ENCODE results near the gene SLC4A5. TPM values are rescaled to one million over a fixed set of nuclear protein-coding genes. Genes with fewer than 3 reads are reported as not detected.

Gene SLC4A5
- total RNA-seq, 1 experiment from 2014 or later: 0.70 TPM

DNA sequence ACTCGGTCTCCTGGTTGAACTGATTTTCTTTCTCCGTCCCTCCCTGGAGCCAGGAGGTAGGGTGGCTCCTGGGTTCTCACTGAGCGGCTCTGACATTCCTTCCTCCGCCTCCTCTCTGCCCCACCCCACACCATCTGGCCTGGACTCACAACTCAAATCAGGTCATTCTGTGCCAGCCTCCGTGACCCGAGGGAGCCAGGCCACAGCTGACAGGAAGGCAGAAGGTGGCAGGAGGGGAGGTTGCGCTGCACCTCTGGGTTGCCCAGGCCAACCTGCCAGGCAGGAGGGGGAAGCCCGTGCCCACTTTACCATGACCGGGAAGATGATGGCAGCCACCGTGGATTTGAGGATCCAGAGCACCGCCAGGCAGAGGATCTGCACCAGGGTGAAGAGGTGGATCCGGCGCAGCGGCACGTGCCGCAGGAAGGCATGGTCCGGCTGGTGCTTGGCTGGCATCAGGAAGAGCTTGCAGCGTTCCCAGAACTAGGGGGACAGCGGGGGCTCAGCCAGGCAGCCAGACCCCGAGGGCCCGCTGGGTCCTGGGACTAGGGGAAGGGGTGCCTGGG is 116.5 kb downstream of the SLC4A5 start:
- H3K4me1 Mint-ChIP-seq (ENCODE audit: insufficient read depth, unreplicated experiment): peaks cover 17% of the 10 kb centered on the region
- peak overlapping the region; percentile 60 for H3K4me3 Mint-ChIP-seq (ENCODE audit: unreplicated experiment)
- TF ChIP-seq, protein P1, sequence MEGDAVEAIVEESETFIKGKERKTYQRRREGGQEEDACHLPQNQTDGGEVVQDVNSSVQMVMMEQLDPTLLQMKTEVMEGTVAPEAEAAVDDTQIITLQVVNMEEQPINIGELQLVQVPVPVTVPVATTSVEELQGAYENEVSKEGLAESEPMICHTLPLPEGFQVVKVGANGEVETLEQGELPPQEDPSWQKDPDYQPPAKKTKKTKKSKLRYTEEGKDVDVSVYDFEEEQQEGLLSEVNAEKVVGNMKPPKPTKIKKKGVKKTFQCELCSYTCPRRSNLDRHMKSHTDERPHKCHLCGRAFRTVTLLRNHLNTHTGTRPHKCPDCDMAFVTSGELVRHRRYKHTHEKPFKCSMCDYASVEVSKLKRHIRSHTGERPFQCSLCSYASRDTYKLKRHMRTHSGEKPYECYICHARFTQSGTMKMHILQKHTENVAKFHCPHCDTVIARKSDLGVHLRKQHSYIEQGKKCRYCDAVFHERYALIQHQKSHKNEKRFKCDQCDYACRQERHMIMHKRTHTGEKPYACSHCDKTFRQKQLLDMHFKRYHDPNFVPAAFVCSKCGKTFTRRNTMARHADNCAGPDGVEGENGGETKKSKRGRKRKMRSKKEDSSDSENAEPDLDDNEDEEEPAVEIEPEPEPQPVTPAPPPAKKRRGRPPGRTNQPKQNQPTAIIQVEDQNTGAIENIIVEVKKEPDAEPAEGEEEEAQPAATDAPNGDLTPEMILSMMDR (IDR thresholded peaks at IDR 0.05; ENCODE audit: unreplicated experiment): no peak
- DNase-seq (ENCODE audit: unreplicated experiment): peak; percentile 59
- ChIA-PET CTCF (interaction anchor here (1.2 kb wide), 1 partner anchor 23 kb away, joined by 3 read pairs; no protein-coding TSS in a partner anchor), POLR2A (interaction anchor here (0.6 to 2.3 kb wide), 6 partner anchors 10 to 108 kb away, joined by 3 to 10 read pairs (median 3); partner anchors contain the start of gene MTHFD2)
- H3K27me3 Mint-ChIP-seq (ENCODE audit: insufficient read depth, unreplicated experiment): no peaks in the 10 kb centered on the region
- no peaks in the 10 kb centered on the region for H3K9me3 Mint-ChIP-seq (ENCODE audit: unreplicated experiment)
- intact Hi-C loops (cut with micrococcal nuclease): no loop called here
- H3K27ac Mint-ChIP-seq (ENCODE audit: low read depth, unreplicated experiment): peak overlapping the region; percentile 84
- H3K36me3 Mint-ChIP-seq (ENCODE audit: insufficient read depth, unreplicated experiment): peaks cover 6% of the 10 kb centered on the region
- no TSS peak for BruUV-seq (replicated peaks)

DNA sequence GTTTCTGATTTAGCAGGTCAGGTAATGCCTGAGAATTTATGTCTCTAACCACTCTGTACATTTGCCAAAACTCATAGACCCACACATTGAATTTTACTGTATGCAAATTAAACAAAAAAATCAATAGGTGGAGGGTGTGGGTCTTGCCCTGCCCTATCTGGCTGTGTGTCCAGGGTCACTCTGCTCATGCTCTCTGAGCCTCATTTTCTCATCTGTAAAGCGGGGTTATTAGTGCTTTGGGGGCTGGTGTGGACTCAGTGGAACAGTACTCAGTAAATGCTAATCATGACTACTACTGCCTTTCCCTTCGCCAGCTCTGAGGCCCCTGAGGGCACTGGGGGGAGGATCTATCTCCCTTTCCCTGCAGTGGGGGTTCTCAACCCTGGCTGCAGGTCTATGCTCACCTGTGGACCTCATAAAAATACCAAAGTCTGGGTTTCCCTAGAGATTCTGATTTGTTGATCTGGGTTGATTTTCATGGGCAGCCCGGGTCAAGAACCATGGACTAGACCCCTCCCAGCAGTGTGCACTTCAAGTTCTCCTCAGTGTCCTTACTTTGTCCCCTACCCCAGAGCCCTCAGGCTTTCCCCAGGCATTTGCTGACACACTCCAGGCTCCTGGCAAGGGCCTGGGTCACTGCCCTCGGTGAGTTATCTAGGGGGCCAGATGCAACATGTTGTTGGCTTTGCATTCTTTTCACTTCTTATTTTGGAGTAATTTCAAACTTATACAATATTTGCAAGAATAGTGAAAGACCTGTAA is 117.3 kb downstream of the SLC4A5 start:
- peaks cover 17% of the 10 kb centered on the region for H3K4me1 Mint-ChIP-seq (ENCODE audit: insufficient read depth, unreplicated experiment)
- H3K27me3 Mint-ChIP-seq (ENCODE audit: insufficient read depth, unreplicated experiment): no peaks in the 10 kb centered on the region
- H3K4me3 Mint-ChIP-seq (ENCODE audit: unreplicated experiment): peak overlapping the region; percentile 60
- BruUV-seq (replicated peaks): no TSS peak
- peaks cover 14% of the 10 kb centered on the region for H3K36me3 Mint-ChIP-seq (ENCODE audit: insufficient read depth, unreplicated experiment)
- peak overlapping the region; percentile 84 for H3K27ac Mint-ChIP-seq (ENCODE audit: low read depth, unreplicated experiment)
- POLR2A ChIA-PET: interaction anchor here (0.6 to 2.3 kb wide), 3 partner anchors 13 to 26 kb away, joined by 3 to 10 read pairs (median 3); partner anchors contain the start of gene MTHFD2
- no peaks in the 10 kb centered on the region for H3K9me3 Mint-ChIP-seq (ENCODE audit: unreplicated experiment)
- TF ChIP-seq, protein P1 (IDR thresholded peaks at IDR 0.05; ENCODE audit: unreplicated experiment): no peak
- CTCF ChIA-PET: interaction anchor here (1.2 kb wide), 1 partner anchor 24 kb away, joined by 3 read pairs; no protein-coding TSS in a partner anchor
- intact Hi-C loops (cut with micrococcal nuclease): no loop called here
- no peak for DNase-seq (ENCODE audit: unreplicated experiment)

DNA sequence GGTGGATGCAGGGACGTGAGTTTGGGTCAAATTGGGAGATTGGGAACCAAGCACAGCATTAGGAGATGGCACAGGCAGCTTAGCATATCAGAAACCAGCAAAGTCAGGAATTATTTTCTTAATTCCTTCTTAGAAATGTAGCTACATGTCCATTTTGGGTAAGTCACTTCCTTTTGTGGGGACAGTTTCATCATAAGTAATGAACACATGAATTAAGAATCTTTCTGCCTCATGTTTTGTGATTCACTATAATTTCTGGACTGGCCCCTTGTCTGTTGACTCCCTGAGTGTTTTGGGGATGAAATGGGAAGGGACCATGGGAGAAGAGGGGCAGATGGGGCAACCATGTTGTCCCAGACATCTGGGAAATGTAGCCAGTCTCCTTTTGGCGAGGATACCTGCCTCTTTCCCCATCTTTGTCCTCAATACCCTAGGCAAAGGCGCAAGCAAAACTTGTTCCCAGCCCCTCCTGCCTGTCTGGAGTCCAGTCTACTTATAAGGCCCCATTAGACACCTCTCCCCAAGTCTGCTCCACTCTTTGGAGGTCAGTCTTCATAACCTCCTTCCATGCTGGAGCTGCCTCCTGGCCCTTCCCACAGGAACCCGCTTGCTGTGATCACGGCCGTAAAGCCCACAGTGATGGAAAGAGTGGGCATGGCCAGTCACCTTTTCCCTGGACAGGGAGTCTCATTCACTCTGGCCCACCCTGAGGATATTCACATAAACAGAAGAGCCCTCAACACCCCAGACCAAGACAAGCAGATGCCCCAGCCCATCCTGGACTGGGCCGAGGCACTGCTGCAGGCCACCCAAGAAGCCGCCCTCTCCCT is 119.1 kb downstream of the SLC4A5 start:
- Mint-ChIP-seq H3K27ac (ENCODE audit: low read depth, unreplicated experiment) (peak overlapping the region; percentile 37), H3K4me1 (ENCODE audit: insufficient read depth, unreplicated experiment) (peaks cover 17% of the 10 kb centered on the region), H3K27me3 (ENCODE audit: insufficient read depth, unreplicated experiment) (no peaks in the 10 kb centered on the region), H3K9me3 (ENCODE audit: unreplicated experiment) (no peaks in the 10 kb centered on the region), H3K36me3 (ENCODE audit: insufficient read depth, unreplicated experiment) (peaks cover 29% of the 10 kb centered on the region), H3K4me3 (ENCODE audit: unreplicated experiment) (no peak overlapping the region)
- intact Hi-C loops (cut with micrococcal nuclease): no loop called here
- ChIA-PET POLR2A (no interaction called here), CTCF (no interaction called here)
- no peak for DNase-seq (ENCODE audit: unreplicated experiment)
- TF ChIP-seq, protein P1 (IDR thresholded peaks at IDR 0.05; ENCODE audit: unreplicated experiment): no peak
- BruUV-seq (replicated peaks): no TSS peak

DNA sequence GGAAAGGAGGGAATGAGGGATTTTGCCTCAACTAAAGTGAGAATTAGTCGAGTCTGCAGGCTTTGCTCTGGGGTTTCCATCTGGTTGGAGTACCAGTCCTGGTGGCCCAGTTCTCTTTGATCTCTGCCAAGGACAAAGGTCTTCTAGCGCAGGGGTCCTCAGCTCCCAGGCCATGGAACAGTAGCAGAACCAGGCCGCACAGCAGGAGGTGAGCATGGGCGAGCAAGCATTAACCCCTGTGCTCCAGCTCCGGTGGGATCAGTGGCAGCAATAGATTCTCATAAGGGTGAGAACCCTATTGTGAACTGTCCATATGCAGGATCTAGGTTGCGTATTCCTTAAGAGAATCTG is 120.9 kb downstream of the SLC4A5 start:
- Mint-ChIP-seq H3K36me3 (ENCODE audit: insufficient read depth, unreplicated experiment) (peaks cover 47% of the 10 kb centered on the region), H3K4me1 (ENCODE audit: insufficient read depth, unreplicated experiment) (peaks cover 17% of the 10 kb centered on the region), H3K27me3 (ENCODE audit: insufficient read depth, unreplicated experiment) (no peaks in the 10 kb centered on the region), H3K4me3 (ENCODE audit: unreplicated experiment) (no peak overlapping the region), H3K27ac (ENCODE audit: low read depth, unreplicated experiment) (no peak overlapping the region), H3K9me3 (ENCODE audit: unreplicated experiment) (no peaks in the 10 kb centered on the region)
- POLR2A ChIA-PET: interaction anchor here (0.8 kb wide), 1 partner anchor 12 kb away, joined by 3 read pairs; no protein-coding TSS in a partner anchor
- TF ChIP-seq, protein P1 (IDR thresholded peaks at IDR 0.05; ENCODE audit: unreplicated experiment): no peak
- DNase-seq (ENCODE audit: unreplicated experiment): no peak
- no TSS peak for BruUV-seq (replicated peaks)
- intact Hi-C loops (cut with micrococcal nuclease): no loop called here
- CTCF ChIA-PET: no interaction called here
